SH-SY5Y (cell line): ENCODE data around the gene NRIP1.

Source experiments
- GATA2 ChIP-seq: IDR thresholded peaks from 2 replicates; pipeline ENCODE4 v1.6.1; 2011; ENCODE audit warnings: mild to moderate bottlenecking, low read depth, low read length
- GATA3 ChIP-seq: IDR thresholded peaks from 2 replicates; pipeline ENCODE4 v1.6.1; 2011; ENCODE audit warnings: low read depth, mild to moderate bottlenecking, low read length, moderate library complexity

DNA sequence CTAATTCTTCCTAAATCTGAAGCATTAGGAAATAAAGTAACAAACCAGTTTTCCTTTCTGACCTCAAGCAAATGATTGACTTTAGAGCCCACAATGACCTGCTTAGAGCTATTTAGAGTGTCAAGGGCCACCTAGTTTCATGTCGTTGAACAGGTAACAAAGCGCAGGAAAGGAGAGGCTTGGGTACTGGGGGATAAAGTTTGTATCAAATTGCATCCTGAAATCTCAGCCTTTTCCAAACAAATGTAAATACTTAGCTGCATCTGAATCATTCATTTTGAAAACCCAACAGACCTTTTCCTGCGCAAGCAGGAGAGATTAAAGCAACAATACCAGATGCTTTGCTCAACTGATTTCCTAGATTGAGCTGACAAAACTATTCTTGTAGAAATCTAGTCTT, 121.2 kb downstream of the NRIP1 start:
- no peak for TF ChIP-seq GATA2
- no peak for TF ChIP-seq GATA3
